WTC11 (cell line): ENCODE data around the gene ANKS6. TPM values are rescaled to one million over a fixed set of nuclear protein-coding genes. Genes with fewer than 3 reads are reported as not detected.

Experiments used
- ATAC-seq: fragments of 200-7000 bp; cut with Tn5 transposase; 2 replicates; pipeline ENCODE4 v1.10.0; 2021; ENCODE audit warnings: mild to moderate bottlenecking, moderate library complexity
- CTCF ChIA-PET: fragments of 300-600 bp; sonication (Branson Sonifier 250); formaldehyde crosslinking; loops from one replicate; lab custom pipeline; 2021; ENCODE audit warnings: antibody characterized with exemption; lab: Charles Lee
- POLR2A ChIA-PET: fragments of 350-600 bp; sonication (Branson Sonifier 250); formaldehyde crosslinking; loops from one replicate; lab custom pipeline; 2021; ENCODE audit warnings: antibody characterized with exemption; lab: Charles Lee
- DNase-seq: peaks from one replicate; pipeline ENCODE4 v3.0.0; 2021; ENCODE audit warnings: low spot score
- H3K27ac Mint-ChIP-seq: 2 replicates; pipeline ENCODE4 v1.8.0; 2021; ENCODE audit warnings: mixed read lengths
- H3K27me3 Mint-ChIP-seq: 2 replicates; pipeline ENCODE4 v1.8.0; 2021; ENCODE audit warnings: low read depth, mild to moderate bottlenecking, moderate library complexity, mixed read lengths
- H3K36me3 Mint-ChIP-seq: 2 replicates; pipeline ENCODE4 v1.8.0; 2021; ENCODE audit warnings: mixed read lengths
- H3K4me1 Mint-ChIP-seq: 2 replicates; pipeline ENCODE4 v1.8.0; 2022; ENCODE audit warnings: mixed read lengths
- H3K4me3 Mint-ChIP-seq: 2 replicates; pipeline ENCODE4 v1.8.0; 2021; ENCODE audit warnings: mild to moderate bottlenecking, moderate library complexity, mixed read lengths
- H3K9me3 Mint-ChIP-seq: 2 replicates; pipeline ENCODE4 v1.8.0; 2021; ENCODE audit warnings: mixed read lengths
- AR ChIP-seq: fragments of 250-450 bp; sonication (Bioruptor Pico); IDR thresholded peaks from 2 replicates; pipeline ENCODE4 v1.9.0; 2021; ENCODE audit warnings: mild to moderate bottlenecking
- ARID4B ChIP-seq: sonication (generic); formaldehyde crosslinking; IDR thresholded peaks from 2 replicates; pipeline ENCODE4 v1.8.0; 2023; ENCODE audit warnings: missing genetic modification reagents, mild to moderate bottlenecking, borderline replicate concordance
- ATF2 ChIP-seq: sonication (generic); formaldehyde crosslinking; IDR thresholded peaks from 2 replicates; pipeline ENCODE4 v1.8.1; 2022; ENCODE audit warnings: low read depth, missing genetic modification reagents, borderline replicate concordance
- CTCF ChIP-seq: fragments of 200-600 bp; IDR thresholded peaks from 2 replicates; pipeline ENCODE4 v1.8.0; 2022; ENCODE audit warnings: antibody characterized with exemption
- E2F5 ChIP-seq: sonication (generic); formaldehyde crosslinking; IDR thresholded peaks from 2 replicates; pipeline ENCODE4 v1.8.1; 2022; ENCODE audit warnings: mild to moderate bottlenecking, moderate library complexity, missing genetic modification reagents
- HMGA2 ChIP-seq: fragments of 250-450 bp; sonication (Bioruptor Pico); IDR thresholded peaks from 2 replicates; pipeline ENCODE4 v1.4.0; 2021; ENCODE audit warnings: mild to moderate bottlenecking, moderate library complexity
- IRF1 ChIP-seq: sonication (generic); formaldehyde crosslinking; IDR thresholded peaks from 2 replicates; pipeline ENCODE4 v1.8.0; 2023; ENCODE audit warnings: missing genetic modification reagents
- MAX ChIP-seq: sonication (generic); formaldehyde crosslinking; IDR thresholded peaks from 2 replicates; pipeline ENCODE4 v1.8.0; 2022; ENCODE audit warnings: mild to moderate bottlenecking, missing genetic modification reagents
- MLX ChIP-seq: sonication (generic); formaldehyde crosslinking; IDR thresholded peaks from 2 replicates; pipeline ENCODE4 v1.8.1; 2023; ENCODE audit warnings: mild to moderate bottlenecking, missing genetic modification reagents, moderate library complexity
- MYBL2 ChIP-seq: sonication (generic); formaldehyde crosslinking; IDR thresholded peaks from 2 replicates; pipeline ENCODE4 v1.8.1; 2023; ENCODE audit warnings: mild to moderate bottlenecking, moderate library complexity, missing genetic modification reagents
- NR2C2 ChIP-seq: sonication (generic); formaldehyde crosslinking; IDR thresholded peaks from 2 replicates; pipeline ENCODE4 v1.8.0; 2022; ENCODE audit warnings: mild to moderate bottlenecking, missing genetic modification reagents
- SMAD3 ChIP-seq: sonication (generic); formaldehyde crosslinking; IDR thresholded peaks from 2 replicates; pipeline ENCODE4 v1.8.0; 2022; ENCODE audit warnings: missing genetic modification reagents, mild to moderate bottlenecking, borderline replicate concordance
- TP53 ChIP-seq: sonication (generic); formaldehyde crosslinking; IDR thresholded peaks from 2 replicates; pipeline ENCODE4 v1.8.1; 2023; ENCODE audit warnings: mild to moderate bottlenecking, missing genetic modification reagents
- ZNF416 ChIP-seq: fragments of 250-450 bp; sonication (Bioruptor Pico); IDR thresholded peaks from 2 replicates; pipeline ENCODE4 v1.9.0; 2021; ENCODE audit warnings: mild to moderate bottlenecking, inconsistent platforms
- ZNF512 ChIP-seq: sonication (generic); formaldehyde crosslinking; IDR thresholded peaks from 2 replicates; pipeline ENCODE4 v1.8.1; 2022; ENCODE audit warnings: missing genetic modification reagents, borderline replicate concordance
- ZNF532 ChIP-seq: fragments of 250-450 bp; sonication (Bioruptor Pico); IDR thresholded peaks from 2 replicates; pipeline ENCODE4 v1.9.0; 2021; ENCODE audit warnings: mild to moderate bottlenecking, borderline replicate concordance
- total RNA-seq: library from RNA; stranded (reverse); gene quantifications from 3 replicates; pipeline ENCODE4 v1.2.3, GENCODE V29; 2021

The ANKS6 gene
- total RNA-seq, 1 experiment from 2014 or later: 65.1 TPM

GRCh38 chr9:98721643-98722042 is 74.7 kb downstream of the ANKS6 start (continued):
- TF ChIP-seq CTCF (no peak), ARID4B (no peak), HMGA2 (no peak), ZNF532 (no peak), ATF2 (CRISPR knock-in tag) (no peak), ZNF416 (no peak), IRF1 (no peak), MYBL2 (no peak), TP53 (CRISPR knock-in tag) (no peak), MLX (no peak)

- H3K4me3 Mint-ChIP-seq: no peak overlapping the region
- H3K27me3 Mint-ChIP-seq: peaks cover 9% of the 10 kb centered on the region
- ChIA-PET POLR2A (no interaction called here), CTCF (no interaction called here)
- no peaks in the 10 kb centered on the region for H3K36me3 Mint-ChIP-seq
- H3K9me3 Mint-ChIP-seq: no peaks in the 10 kb centered on the region
- H3K27ac Mint-ChIP-seq: no peak overlapping the region
- H3K4me1 Mint-ChIP-seq: no peaks in the 10 kb centered on the region
- ATAC-seq (no peak), DNase-seq (no peak)
- TF ChIP-seq TP53 (CRISPR knock-in tag) (no peak), SMAD3 (CRISPR knock-in tag) (no peak), NR2C2 (CRISPR knock-in tag) (no peak), MAX (CRISPR knock-in tag) (no peak), AR (no peak), E2F5 (CRISPR knock-in tag) (no peak), ZNF512 (CRISPR knock-in tag) (no peak)
Observed at GRCh38 chr9:98720402-98720801, 76.0 kb downstream of the ANKS6 start.
